GM12892 (cell line): ENCODE measurements around the gene KRTAP10-4.

Source experiments
- POLR2A ChIP-seq: IDR thresholded peaks from 2 replicates; pipeline ENCODE4 v1.6.1; 2011; ENCODE audit warnings: low read depth, low read length, control low read depth
- POLR2AphosphoS5 ChIP-seq: IDR thresholded peaks from 2 replicates; pipeline ENCODE4 v1.6.1; 2011; ENCODE audit warnings: low read depth, low read length, control low read depth

DNA sequence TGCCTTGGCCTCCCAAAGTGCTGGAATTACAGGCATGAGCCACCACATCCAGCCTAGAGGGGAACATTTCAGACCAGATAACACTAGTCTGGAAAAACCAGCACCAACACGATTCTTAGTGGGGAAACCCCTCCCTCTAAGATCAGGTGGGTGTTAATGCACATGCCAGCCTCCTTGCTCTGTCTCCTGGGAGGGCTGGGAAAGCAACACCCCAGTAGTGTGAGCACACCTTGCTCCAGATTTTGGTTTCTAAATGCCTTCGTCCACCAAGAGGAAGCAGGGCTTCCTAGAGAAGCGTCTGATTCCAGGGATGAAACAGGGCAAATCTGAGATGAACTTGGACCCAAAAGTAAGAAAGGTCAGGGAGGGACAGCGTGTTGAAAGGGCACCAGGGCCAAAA is 2.2 kb upstream of the KRTAP10-4 start:
- TF ChIP-seq POLR2A (no peak), POLR2AphosphoS5 (no peak)
